ENCODE data around the gene C10orf88. TPM values are rescaled to one million over a fixed set of nuclear protein-coding genes. Genes with fewer than 3 reads are reported as not detected.
A peak's percentile ranks its signal among the peaks of the same experiment; 100 is the strongest.

C10orf88 gene
- total RNA-seq, 1 donor: 9.9 TPM

GRCh38 chr10:122939856-122940543 is 14.0 kb downstream of the C10orf88 start:
- no peak for TF ChIP-seq CTCF (IDR thresholded peaks at IDR 0.05; ENCODE audit: insufficient read depth, low read depth, low read length)
- no peak overlapping the region for H3K4me3 ChIP-seq (ENCODE audit: low read depth, low read length)
- peak; percentile 81 for DNase-seq (ENCODE audit: low read depth)

GRCh38 chr10:122939133-122939855 is 14.7 kb downstream of the C10orf88 start:
- no peak overlapping the region for H3K4me3 ChIP-seq (ENCODE audit: low read depth, low read length)
- DNase-seq (ENCODE audit: low read depth): no peak
- no peak for TF ChIP-seq CTCF (IDR thresholded peaks at IDR 0.05; ENCODE audit: insufficient read depth, low read depth, low read length)

- peak; percentile 4 for DNase-seq (ENCODE audit: low read depth)
- H3K4me3 ChIP-seq (ENCODE audit: low read depth, low read length): no peak overlapping the region
- no peak for TF ChIP-seq CTCF (IDR thresholded peaks at IDR 0.05; ENCODE audit: insufficient read depth, low read depth, low read length)
These were observed 22.7 kb downstream of the C10orf88 start for GRCh38 chr10:122931088-122931906.

GRCh38 chr10:122930140-122930539 is 23.9 kb downstream of the C10orf88 start:
- no peak for DNase-seq (ENCODE audit: low read depth)
- H3K4me3 ChIP-seq (ENCODE audit: low read depth, low read length): no peak overlapping the region
- no peak for TF ChIP-seq CTCF (IDR thresholded peaks at IDR 0.05; ENCODE audit: insufficient read depth, low read depth, low read length)

GRCh38 chr10:122915700-122916099 is 38.3 kb downstream of the C10orf88 start:
- no peak for TF ChIP-seq CTCF (IDR thresholded peaks at IDR 0.05; ENCODE audit: insufficient read depth, low read depth, low read length)
- no peak overlapping the region for H3K4me3 ChIP-seq (ENCODE audit: low read depth, low read length)
- no peak for DNase-seq (ENCODE audit: low read depth)

GRCh38 chr10:122911889-122912484 is 42.0 kb downstream of the C10orf88 start:
- DNase-seq (ENCODE audit: low read depth): peak; percentile 58
- H3K4me3 ChIP-seq (ENCODE audit: low read depth, low read length): no peak overlapping the region
- TF ChIP-seq CTCF (IDR thresholded peaks at IDR 0.05; ENCODE audit: insufficient read depth, low read depth, low read length): no peak

Data from fibroblast of villous mesenchyme (primary cell).